Measurements from ENCODE around the gene SLCO2A1.

- TF ChIP-seq POLR2AphosphoS5 (IDR thresholded peaks at IDR 0.05; ENCODE audit: borderline replicate concordance, low read depth, low read length) (no peak), EZH2 (IDR thresholded peaks at IDR 0.05) (no peak)
Observed at GRCh38 chr3:133984975-133985374, 44.8 kb downstream of the SLCO2A1 start.

Data from SK-N-MC (cell line).